Measurements from ENCODE around the gene CFAP299. TPM values are rescaled to one million over a fixed set of nuclear protein-coding genes. Genes with fewer than 3 reads are reported as not detected.
A peak's percentile ranks its signal among the peaks of the same experiment; 100 is the strongest.

CFAP299 gene
- total and polyA plus RNA-seq, 2 of the 13 experiments (the other 11 are each of a cell fraction or from before 2014, with no cell fraction given): not detected

- no peak for TF ChIP-seq ZBTB8A (CRISPR knock-in tag; IDR thresholded peaks at IDR 0.05; ENCODE audit: borderline replicate concordance, low read depth)
- no peak for TF ChIP-seq MAZ (IDR thresholded peaks at IDR 0.05; ENCODE audit: borderline replicate concordance, low read depth, low read length)
- 0 out of 2 replicates have a peak, but pooled peaks have one; percentile 47 for TF ChIP-seq MAZ (CRISPR knock-in tag; IDR thresholded peaks at IDR 0.05; ENCODE audit: low read depth)
- peak; percentile 52; the same call in 1 of the 2 replicates for TF ChIP-seq SALL1 (CRISPR knock-in tag; IDR thresholded peaks at IDR 0.05)
- no peak for TF ChIP-seq ZNF577 (CRISPR knock-in tag; IDR thresholded peaks at IDR 0.05; ENCODE audit: borderline replicate concordance, low read depth)
- TF ChIP-seq PBX2 (CRISPR knock-in tag; IDR thresholded peaks at IDR 0.05): peak; percentile 65
- TF ChIP-seq EED (CRISPR knock-in tag; IDR thresholded peaks at IDR 0.05): peak; percentile 71; the same call in 1 of the 2 replicates
- no peak for TF ChIP-seq DNMT1 (CRISPR knock-in tag; IDR thresholded peaks at IDR 0.05)
- TF ChIP-seq ZNF512B (CRISPR knock-in tag; IDR thresholded peaks at IDR 0.05; ENCODE audit: borderline replicate concordance): no peak
- TF ChIP-seq ZNF101 (CRISPR knock-in tag; IDR thresholded peaks at IDR 0.05; ENCODE audit: borderline replicate concordance, low read depth): no peak
- no peak for TF ChIP-seq ZNF572 (CRISPR knock-in tag; IDR thresholded peaks at IDR 0.05)
- TF ChIP-seq NR2F6 (IDR thresholded peaks at IDR 0.05): no peak
- no peak for TF ChIP-seq NR2F6 (CRISPR knock-in tag; IDR thresholded peaks at IDR 0.05)
- 0 out of 2 replicates have a peak, but pooled peaks have one; percentile 0 for TF ChIP-seq CSRNP1 (CRISPR knock-in tag; IDR thresholded peaks at IDR 0.05)
- no peak for TF ChIP-seq ZBTB43 (CRISPR knock-in tag; conservative IDR thresholded peaks at IDR 0.05)
- TF ChIP-seq NR2C2 (CRISPR knock-in tag; IDR thresholded peaks at IDR 0.05; ENCODE audit: borderline replicate concordance): peak; percentile 39; the same call in 1 of the 2 replicates
- no peak for TF ChIP-seq ZNF850 (CRISPR knock-in tag; conservative IDR thresholded peaks at IDR 0.05)
- TF ChIP-seq TGIF2 (CRISPR knock-in tag; IDR thresholded peaks at IDR 0.05): peak; percentile 41; the same call in 1 of the 2 replicates
- no peak for TF ChIP-seq LCORL (IDR thresholded peaks at IDR 0.05)
- TF ChIP-seq LCORL (CRISPR knock-in tag; IDR thresholded peaks at IDR 0.05): peak; percentile 29; the same call in 1 of the 2 replicates
- TF ChIP-seq, protein P1, sequence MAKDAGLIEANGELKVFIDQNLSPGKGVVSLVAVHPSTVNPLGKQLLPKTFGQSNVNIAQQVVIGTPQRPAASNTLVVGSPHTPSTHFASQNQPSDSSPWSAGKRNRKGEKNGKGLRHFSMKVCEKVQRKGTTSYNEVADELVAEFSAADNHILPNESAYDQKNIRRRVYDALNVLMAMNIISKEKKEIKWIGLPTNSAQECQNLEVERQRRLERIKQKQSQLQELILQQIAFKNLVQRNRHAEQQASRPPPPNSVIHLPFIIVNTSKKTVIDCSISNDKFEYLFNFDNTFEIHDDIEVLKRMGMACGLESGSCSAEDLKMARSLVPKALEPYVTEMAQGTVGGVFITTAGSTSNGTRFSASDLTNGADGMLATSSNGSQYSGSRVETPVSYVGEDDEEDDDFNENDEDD (CRISPR knock-in tag; IDR thresholded peaks at IDR 0.05; ENCODE audit: borderline replicate concordance): peak; percentile 69; the same call in 1 of the 2 replicates
- 0 out of 2 replicates have a peak, but pooled peaks have one; percentile 10 for TF ChIP-seq ZNF12 (CRISPR knock-in tag; IDR thresholded peaks at IDR 0.05)
Observed at GRCh38 chr4:80335554-80336358, at the start of gene CFAP299 (continued).

Data from HepG2 (cell line).